GM12873 (cell line): ENCODE measurements around the gene FAM228B.

ENCODE experiments used
- TF ChIP-seq, protein P1 (sequence below): IDR thresholded peaks from 2 replicates; pipeline ENCODE4 v1.5.1; 2012; ENCODE audit warnings: low read depth, mild to moderate bottlenecking, moderate library complexity, low read length, control low read depth; ENCODE audit not compliant: insufficient read depth; ENCODE audit errors: missing control alignments

Gene FAM228B

DNA sequence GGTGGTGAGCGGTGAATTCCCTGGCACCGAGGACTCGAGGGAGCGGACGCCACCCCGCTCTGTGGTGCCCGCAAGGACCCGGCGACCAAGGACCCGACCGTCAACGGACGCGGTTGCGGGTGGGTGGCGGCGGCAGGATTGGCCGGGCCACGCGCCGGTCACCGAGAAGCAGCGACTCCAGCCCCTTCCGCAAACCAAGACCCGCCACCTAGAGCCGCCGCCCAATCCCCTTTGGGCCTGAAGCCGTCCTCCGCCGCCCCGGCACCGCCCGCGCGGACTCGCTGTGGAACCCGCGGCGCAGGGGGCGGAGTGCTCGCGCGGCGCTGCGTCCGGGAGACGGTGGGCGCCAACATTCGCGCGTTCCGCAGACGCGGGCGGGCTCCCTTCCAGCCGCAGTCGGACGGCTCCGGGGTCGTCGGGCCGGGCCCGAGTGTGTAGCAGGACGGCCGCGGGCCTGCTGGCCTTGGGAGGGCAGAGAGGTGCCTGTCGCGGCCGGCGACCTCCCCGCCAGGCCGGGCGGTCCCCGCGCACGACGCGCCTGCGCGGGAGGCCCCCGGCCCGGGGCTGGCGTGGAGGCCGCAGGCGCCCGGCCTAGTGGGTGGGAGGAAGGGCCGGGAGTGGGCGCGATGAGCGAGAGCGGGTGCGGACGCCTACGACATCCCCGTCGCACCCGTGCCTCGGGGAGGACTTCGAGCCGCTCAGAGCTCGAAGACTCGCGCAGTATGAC lies at the start of gene FAM228B, which contains the start of gene PFN4:
TSS of gene FAM228B (plus strand) at position 275 of the 727 bp plus-strand sequence. CDS start 893 bp downstream, outside the sequence.
TSS of gene PFN4 (minus strand) at position 140 of the 727 bp plus-strand sequence. CDS start 799 bp downstream, outside the sequence.
- TF ChIP-seq, protein P1, sequence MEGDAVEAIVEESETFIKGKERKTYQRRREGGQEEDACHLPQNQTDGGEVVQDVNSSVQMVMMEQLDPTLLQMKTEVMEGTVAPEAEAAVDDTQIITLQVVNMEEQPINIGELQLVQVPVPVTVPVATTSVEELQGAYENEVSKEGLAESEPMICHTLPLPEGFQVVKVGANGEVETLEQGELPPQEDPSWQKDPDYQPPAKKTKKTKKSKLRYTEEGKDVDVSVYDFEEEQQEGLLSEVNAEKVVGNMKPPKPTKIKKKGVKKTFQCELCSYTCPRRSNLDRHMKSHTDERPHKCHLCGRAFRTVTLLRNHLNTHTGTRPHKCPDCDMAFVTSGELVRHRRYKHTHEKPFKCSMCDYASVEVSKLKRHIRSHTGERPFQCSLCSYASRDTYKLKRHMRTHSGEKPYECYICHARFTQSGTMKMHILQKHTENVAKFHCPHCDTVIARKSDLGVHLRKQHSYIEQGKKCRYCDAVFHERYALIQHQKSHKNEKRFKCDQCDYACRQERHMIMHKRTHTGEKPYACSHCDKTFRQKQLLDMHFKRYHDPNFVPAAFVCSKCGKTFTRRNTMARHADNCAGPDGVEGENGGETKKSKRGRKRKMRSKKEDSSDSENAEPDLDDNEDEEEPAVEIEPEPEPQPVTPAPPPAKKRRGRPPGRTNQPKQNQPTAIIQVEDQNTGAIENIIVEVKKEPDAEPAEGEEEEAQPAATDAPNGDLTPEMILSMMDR: no peak

DNA sequence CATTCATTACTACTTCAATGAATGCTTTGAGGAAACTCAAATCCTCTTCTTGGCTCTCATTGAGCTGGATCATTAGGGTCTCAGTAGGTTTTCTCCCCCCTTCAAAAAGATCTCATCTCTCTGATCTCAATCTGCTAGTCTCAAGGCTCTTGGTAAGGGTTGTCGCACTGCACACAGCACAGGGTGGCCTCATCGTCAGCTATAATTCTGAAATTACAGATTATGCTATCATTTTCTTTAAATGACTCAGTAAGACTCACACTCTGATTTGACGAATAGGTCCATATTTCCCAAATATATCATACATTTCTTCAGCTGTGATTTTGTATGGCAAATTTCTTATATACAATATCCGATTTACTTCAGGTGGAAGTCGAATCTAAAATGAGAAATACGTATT lies 49.5 kb upstream of the FAM228B start:
- TF ChIP-seq, protein P1: no peak

DNA sequence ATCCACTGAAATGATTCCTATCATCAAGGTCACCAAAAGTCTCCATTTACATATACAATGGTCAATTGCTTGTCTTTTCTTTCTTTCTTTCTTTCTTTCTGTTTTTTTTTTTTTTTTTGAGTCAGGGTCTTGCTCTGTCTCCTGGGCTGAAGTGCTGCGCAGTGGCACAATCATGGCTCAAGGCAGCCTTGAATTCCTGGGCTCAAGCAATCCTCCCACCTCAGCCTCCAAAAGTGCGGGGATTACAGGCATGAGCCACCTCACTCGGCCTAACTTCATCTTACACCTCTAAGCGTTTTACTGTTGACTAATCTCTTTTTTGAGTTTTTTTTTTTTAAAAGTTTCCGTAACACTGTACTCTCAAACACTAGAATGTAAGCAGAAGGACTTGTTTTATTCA lies 48.0 kb upstream of the FAM228B start:
- TF ChIP-seq, protein P1: no peak

DNA sequence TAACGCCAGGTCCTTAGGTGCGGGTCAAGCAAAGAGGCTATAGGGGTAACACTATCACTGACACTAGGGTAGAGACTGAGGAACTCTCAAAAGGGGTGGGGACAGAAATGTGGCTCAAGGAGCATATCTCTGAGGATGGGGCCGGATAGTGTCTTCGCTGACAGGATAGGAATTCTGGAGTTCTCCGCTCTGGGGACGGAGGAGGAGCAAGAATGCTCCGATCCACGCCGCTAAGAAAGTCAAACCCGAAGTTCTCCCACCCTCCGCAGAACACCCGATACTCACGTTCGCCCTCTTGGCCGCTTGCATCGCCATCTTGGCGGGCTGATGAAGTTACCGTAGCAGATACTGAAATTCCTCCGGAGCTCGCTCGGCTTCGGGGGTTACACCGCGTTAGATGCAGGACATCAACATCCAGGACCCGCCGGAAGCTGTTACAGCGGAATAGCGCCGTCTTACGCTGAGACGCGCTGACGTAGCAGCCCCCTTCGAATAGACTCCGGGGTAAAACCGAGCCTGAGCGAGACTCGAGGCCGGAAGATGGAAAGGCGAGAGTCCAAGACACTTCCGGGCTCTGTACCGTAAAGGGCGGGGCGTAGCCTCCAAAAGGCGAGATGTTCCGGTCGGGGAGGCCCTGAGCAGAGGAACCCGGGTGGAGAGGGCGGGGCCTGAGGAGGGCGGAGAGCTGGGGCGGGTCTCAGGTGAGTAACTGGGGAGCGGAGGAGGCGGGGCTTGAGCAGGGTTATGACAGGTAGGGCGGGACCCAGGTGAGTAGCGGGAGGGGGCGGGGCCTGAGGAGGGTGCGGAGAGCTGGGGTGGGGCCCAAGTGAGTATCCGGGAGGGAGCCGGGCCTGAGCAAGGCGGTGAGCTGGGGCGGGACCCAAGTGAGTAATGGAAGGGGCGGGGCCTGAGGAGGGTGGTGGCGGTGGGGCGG lies 47.1 kb upstream of the FAM228B start, which contains the start of gene SF3B6:
TSS of gene SF3B6 (minus strand) at position 412 of the 934 bp plus-strand sequence. CDS start at position 315, 97 bp downstream.
- TF ChIP-seq, protein P1: no peak

DNA sequence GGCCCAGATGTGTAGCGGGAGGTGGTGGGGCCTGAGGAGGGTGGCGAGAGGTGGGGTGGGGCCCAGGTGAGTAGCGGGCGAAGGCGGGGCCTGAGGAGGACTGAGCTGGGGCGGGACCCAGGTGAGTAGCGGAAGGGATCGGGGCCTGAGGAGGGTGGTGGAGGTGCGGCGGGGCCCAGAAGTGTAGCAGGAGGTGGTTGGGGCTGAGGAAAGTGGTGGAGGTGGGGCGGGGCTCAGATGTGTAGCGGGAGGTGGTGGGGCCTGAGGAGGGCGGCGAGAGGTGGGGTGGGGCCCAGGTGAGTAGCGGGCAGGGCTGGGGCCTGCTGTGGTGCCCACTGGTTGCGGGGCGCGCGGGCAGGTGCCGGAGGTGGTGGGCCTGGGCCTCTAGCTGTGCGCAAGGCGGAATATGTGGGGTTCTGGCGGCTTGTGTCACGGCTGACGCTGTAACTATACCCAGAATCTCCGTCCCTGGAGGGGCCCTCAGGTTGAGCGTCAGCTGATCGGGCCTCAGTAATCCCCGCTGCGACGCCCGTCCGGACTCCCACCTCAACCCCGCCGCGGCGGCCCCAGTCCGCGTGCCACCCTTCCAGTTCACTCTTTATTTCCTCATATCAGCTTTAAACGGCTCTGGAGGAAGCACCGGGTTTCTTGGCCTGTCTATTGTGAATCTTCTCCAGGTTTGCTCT lies 46.3 kb upstream of the FAM228B start:
- TF ChIP-seq, protein P1: no peak

DNA sequence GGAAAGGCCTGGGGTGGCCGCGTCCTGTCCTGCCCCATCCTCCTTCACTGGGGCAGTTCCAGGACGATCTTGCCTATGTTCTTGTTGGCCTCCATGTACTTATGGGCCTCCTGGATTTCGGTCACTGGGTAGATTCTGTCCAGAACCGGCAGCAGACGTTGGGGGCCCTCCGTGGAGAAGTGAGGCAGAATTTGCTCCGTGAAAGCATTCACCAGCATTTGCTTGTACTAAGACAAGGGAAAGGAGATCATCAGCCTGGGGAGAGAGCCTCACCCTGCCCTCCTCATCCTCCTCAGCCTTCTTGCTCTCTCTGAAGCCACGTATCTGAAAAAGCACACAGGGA lies 45.8 kb upstream of the FAM228B start:
- TF ChIP-seq, protein P1: no peak

DNA sequence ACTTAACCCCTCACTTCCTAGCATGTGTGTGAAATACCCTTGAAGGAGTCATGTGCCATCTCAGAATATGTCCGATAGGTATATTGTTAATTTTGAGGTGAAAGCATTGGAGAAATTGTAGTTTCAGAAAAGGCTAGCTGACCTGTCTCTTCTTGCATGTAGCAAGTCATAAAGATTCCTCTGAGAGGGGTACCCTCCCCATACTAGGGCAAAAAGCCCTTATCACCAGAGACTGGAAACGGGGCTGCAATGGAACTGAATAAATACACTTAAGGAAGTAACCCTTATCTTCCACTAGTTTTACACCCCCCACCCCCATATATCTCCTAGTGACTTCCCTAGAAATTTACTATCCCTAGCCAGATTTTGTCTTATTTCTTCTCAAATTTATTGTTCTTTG lies 45.4 kb upstream of the FAM228B start:
- TF ChIP-seq, protein P1: no peak
